ENCODE measurements around the gene CIT.
A peak's percentile ranks its signal among the peaks of the same experiment; 100 is the strongest.
"Not testable (repeated sequence)": the region's sequence is repeated elsewhere in the genome, so short reads cannot be mapped to it uniquely, and the experiment has no call there.

The CIT gene

GRCh38 chr12:119911182-119911581, 34.1 kb upstream of the CIT start:
- DNase-seq (ENCODE audit: low read depth), result no peak
- H3K4me3 ChIP-seq (ENCODE audit: low read length), result no peak overlapping the region
- TF ChIP-seq, protein P1, sequence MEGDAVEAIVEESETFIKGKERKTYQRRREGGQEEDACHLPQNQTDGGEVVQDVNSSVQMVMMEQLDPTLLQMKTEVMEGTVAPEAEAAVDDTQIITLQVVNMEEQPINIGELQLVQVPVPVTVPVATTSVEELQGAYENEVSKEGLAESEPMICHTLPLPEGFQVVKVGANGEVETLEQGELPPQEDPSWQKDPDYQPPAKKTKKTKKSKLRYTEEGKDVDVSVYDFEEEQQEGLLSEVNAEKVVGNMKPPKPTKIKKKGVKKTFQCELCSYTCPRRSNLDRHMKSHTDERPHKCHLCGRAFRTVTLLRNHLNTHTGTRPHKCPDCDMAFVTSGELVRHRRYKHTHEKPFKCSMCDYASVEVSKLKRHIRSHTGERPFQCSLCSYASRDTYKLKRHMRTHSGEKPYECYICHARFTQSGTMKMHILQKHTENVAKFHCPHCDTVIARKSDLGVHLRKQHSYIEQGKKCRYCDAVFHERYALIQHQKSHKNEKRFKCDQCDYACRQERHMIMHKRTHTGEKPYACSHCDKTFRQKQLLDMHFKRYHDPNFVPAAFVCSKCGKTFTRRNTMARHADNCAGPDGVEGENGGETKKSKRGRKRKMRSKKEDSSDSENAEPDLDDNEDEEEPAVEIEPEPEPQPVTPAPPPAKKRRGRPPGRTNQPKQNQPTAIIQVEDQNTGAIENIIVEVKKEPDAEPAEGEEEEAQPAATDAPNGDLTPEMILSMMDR (IDR thresholded peaks at IDR 0.05; ENCODE audit: insufficient read depth, low read depth, low read length, missing control alignments), result no peak

GRCh38 chr12:119910586-119910985, 33.5 kb upstream of the CIT start:
- DNase-seq (ENCODE audit: low read depth), result no peak
- H3K4me3 ChIP-seq (ENCODE audit: low read length), result no peak overlapping the region
- TF ChIP-seq, protein P1 (IDR thresholded peaks at IDR 0.05; ENCODE audit: insufficient read depth, low read depth, low read length, missing control alignments), result no peak

DNA sequence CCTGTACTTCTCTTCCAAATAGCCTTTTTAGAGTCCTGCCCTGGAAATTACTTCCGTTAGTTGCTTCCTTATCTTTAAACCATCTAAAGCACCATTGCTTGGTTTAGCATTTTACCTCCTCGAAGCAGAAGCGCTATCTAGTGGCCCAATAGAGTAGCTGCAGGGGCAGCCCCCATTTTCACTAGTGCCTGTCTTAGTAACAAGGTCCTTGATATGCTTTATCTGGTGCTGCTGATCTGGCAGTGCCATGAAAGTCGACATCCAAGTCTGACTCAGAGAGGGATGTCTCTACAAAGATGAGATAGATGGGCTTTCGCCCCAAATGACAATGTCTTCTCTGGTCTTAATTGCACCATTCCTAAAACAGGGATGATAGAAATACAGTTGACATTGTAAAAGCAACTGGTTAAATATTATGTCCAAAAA, 25.0 kb upstream of the CIT start:
- no peak overlapping the region for H3K4me3 ChIP-seq (ENCODE audit: low read length)
- DNase-seq (ENCODE audit: low read depth), result peak; percentile 76
- TF ChIP-seq, protein P1 (IDR thresholded peaks at IDR 0.05; ENCODE audit: insufficient read depth, low read depth, low read length, missing control alignments), result peak; percentile 98

DNA sequence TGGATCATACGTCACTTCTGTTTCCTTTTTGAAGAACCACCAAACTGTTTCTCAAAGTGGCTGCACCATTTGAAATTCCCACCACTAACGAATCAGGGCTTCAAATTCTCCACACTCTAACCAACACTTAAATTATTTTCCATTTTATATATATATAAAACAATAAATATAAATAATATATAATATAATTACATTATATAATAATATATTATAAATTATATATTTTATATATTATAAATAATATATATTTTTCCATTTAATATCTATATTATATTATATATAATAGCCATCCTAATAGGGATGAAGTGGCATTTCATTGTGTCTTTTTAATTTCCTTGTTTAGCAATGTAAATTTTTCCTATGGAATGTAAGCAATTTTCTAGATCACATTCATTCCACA, 24.6 kb upstream of the CIT start:
- TF ChIP-seq, protein P1 (IDR thresholded peaks at IDR 0.05; ENCODE audit: insufficient read depth, low read depth, low read length, missing control alignments), result no peak
- no peak overlapping the region for H3K4me3 ChIP-seq (ENCODE audit: low read length)
- DNase-seq (ENCODE audit: low read depth), result no peak

DNA sequence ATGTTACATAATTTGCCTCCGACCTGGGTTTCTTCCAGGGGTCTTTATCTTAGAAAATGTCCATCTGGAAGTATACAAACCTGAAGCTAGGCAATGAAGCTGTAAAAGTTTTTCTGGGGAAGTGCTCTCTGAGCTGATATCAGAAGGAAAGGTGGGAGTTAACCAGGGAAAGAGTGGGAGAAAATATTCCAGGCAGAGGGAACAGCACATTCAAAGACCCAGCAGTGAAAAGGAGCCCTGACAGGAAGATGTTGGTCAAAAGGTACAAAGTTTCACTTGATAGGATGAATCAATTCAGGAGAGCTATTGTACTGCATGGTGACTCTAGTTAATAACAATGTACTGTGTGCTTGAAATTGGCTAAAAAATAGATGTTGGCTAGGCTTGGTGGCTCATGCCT, 17.8 kb upstream of the CIT start:
- no peak for DNase-seq (ENCODE audit: low read depth)
- TF ChIP-seq, protein P1 (IDR thresholded peaks at IDR 0.05; ENCODE audit: insufficient read depth, low read depth, low read length, missing control alignments), result no peak
- no peak overlapping the region for H3K4me3 ChIP-seq (ENCODE audit: low read length)

- DNase-seq (ENCODE audit: low read depth); H3K4me3 ChIP-seq (ENCODE audit: low read length): not testable (repeated sequence)
These were observed 15.5 kb upstream of the CIT start for GRCh38 chr12:119892611-119893010.

GRCh38 chr12:119885549-119885948, 8.4 kb upstream of the CIT start:
- TF ChIP-seq, protein P1 (IDR thresholded peaks at IDR 0.05; ENCODE audit: insufficient read depth, low read depth, low read length, missing control alignments), result no peak
- no peak for DNase-seq (ENCODE audit: low read depth)
- no peak overlapping the region for H3K4me3 ChIP-seq (ENCODE audit: low read length)

- not testable (repeated sequence) for DNase-seq (ENCODE audit: low read depth); H3K4me3 ChIP-seq (ENCODE audit: low read length)
These were observed 6.7 kb upstream of the CIT start for GRCh38 chr12:119883791-119884190.

Measured in epithelial cell of esophagus (primary cell).